Calu3 (cell line): ENCODE results near the gene ABCC2. TPM values are rescaled to one million over a fixed set of nuclear protein-coding genes. Genes with fewer than 3 reads are reported as not detected.

ENCODE experiments used
- BruUV-seq: library from RNA; stranded (reverse); fragments of 400-500 nt; replicated peaks from 2 replicates; lab custom pipeline; 2021; lab: Mats Ljungman, UMichigan
- CTCF ChIA-PET: fragments of 300-600 bp; sonication (Branson Sonifier 250); formaldehyde crosslinking; loops from one replicate; lab custom pipeline; 2022; ENCODE audit warnings: antibody characterized with exemption; lab: Charles Lee
- DNase-seq: peaks from one replicate; pipeline ENCODE4 v3.0.0; 2022
- H3K27ac Mint-ChIP-seq: one replicate; pipeline ENCODE4 v1.8.0; 2022; ENCODE audit warnings: mixed read lengths; ENCODE audit not compliant: unreplicated experiment
- H3K27me3 Mint-ChIP-seq: one replicate; pipeline ENCODE4 v1.8.0; 2022; ENCODE audit warnings: mixed read lengths; ENCODE audit not compliant: unreplicated experiment
- H3K36me3 Mint-ChIP-seq: one replicate; pipeline ENCODE4 v1.8.0; 2022; ENCODE audit warnings: mild to moderate bottlenecking, moderate library complexity, mixed read lengths; ENCODE audit not compliant: insufficient read depth, unreplicated experiment
- H3K4me1 Mint-ChIP-seq: one replicate; pipeline ENCODE4 v1.8.0; 2022; ENCODE audit warnings: mild to moderate bottlenecking, low read depth, mixed read lengths; ENCODE audit not compliant: unreplicated experiment
- H3K4me3 Mint-ChIP-seq: one replicate; pipeline ENCODE4 v1.8.0; 2022; ENCODE audit warnings: mild to moderate bottlenecking, low read depth, moderate library complexity, mixed read lengths; ENCODE audit not compliant: unreplicated experiment
- H3K9me3 Mint-ChIP-seq: one replicate; pipeline ENCODE4 v1.8.0; 2022; ENCODE audit warnings: low read depth, mixed read lengths; ENCODE audit not compliant: unreplicated experiment
- intact Hi-C: fragments of 100-400 bp; cut with micrococcal nuclease; formaldehyde crosslinking; loops from one replicate; pipeline ENCODE4 v1.10.0; 2022; ENCODE audit not compliant: unreplicated experiment
- total RNA-seq: library from RNA; stranded (reverse); gene quantifications from 2 replicates; pipeline ENCODE4 v1.2.3, GENCODE V29; 2022
- TF ChIP-seq, protein P1 (sequence below): fragments of 200-600 bp; IDR thresholded peaks from one replicate; pipeline ENCODE4 v1.8.0; 2022; ENCODE audit warnings: antibody characterized with exemption; ENCODE audit not compliant: unreplicated experiment

Gene ABCC2
- total RNA-seq, 1 experiment from 2014 or later, result 1.8 TPM

DNA sequence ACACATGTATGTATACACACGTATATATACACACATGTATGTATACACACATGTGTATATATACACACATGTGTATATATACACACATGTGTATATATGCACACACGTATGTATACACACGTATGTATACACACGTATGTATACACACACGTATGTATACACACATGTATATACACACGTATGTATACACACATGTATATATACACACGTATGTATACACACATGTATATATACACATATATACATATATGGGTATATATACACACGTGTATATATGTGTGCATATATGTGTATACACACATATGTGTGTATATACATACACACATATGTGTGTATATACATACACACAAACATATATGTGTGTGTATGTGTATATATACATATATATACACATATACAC, 31.7 kb downstream of the ABCC2 start:
- H3K4me1 Mint-ChIP-seq, result no peaks in the 10 kb centered on the region

DNA sequence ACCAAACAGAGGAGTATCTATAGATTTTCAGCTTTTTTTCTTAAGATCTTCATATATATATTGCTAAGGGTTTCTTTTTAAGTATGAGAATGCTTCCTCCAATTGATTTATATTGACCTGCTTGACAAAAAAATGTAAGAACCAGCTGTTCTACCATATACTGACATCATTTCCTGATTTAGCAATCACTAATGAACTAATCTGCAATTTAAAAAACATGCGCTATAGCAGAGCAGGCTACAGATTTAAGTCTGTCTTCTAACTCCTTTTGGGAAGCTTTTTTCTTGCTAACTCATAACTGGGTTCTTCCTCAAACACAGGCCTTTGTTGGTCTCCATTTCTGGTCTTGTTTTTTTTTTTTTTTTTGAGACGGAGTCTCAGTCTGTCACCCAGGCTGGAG, 33.2 kb downstream of the ABCC2 start:
- Mint-ChIP-seq H3K4me3 (no peak overlapping the region), H3K27me3 (no peaks in the 10 kb centered on the region), H3K27ac (no peak overlapping the region), H3K4me1 (no peaks in the 10 kb centered on the region), H3K36me3 (no peaks in the 10 kb centered on the region), H3K9me3 (no peaks in the 10 kb centered on the region)
- no TSS peak for BruUV-seq
- no peak for DNase-seq
- intact Hi-C loops, result no loop called here
- CTCF ChIA-PET, result no interaction called here
- TF ChIP-seq, protein P1, sequence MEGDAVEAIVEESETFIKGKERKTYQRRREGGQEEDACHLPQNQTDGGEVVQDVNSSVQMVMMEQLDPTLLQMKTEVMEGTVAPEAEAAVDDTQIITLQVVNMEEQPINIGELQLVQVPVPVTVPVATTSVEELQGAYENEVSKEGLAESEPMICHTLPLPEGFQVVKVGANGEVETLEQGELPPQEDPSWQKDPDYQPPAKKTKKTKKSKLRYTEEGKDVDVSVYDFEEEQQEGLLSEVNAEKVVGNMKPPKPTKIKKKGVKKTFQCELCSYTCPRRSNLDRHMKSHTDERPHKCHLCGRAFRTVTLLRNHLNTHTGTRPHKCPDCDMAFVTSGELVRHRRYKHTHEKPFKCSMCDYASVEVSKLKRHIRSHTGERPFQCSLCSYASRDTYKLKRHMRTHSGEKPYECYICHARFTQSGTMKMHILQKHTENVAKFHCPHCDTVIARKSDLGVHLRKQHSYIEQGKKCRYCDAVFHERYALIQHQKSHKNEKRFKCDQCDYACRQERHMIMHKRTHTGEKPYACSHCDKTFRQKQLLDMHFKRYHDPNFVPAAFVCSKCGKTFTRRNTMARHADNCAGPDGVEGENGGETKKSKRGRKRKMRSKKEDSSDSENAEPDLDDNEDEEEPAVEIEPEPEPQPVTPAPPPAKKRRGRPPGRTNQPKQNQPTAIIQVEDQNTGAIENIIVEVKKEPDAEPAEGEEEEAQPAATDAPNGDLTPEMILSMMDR, result no peak

More for the DNA sequence above, 31.7 kb downstream of the ABCC2 start:
- no TSS peak for BruUV-seq
- Mint-ChIP-seq H3K4me3 (no peak overlapping the region), H3K9me3 (no peaks in the 10 kb centered on the region), H3K36me3 (no peaks in the 10 kb centered on the region), H3K27ac (no peak overlapping the region), H3K27me3 (no peaks in the 10 kb centered on the region)
- CTCF ChIA-PET, result no interaction called here
- TF ChIP-seq, protein P1, result no peak
- DNase-seq, result no peak
- intact Hi-C loops, result no loop called here

DNA sequence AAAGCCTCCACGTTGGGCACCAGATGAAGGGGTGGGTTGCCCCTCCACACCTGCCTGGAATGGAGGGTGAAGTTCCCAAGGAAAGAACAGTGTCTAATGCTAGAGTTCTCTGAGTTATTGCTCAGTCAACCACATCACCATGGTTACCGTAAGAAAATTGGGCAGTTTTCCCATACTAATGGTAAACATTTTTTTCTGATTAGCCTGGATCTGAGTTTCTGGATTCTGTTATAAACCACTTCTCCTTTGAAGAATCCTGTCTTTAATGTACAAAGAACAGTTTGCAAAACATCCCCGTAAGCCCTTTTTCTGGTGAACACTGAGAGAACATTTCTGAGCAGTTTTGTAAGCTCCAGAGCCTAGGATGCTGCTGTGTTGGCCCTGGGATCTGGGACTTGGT, 45.5 kb downstream of the ABCC2 start:
- no TSS peak for BruUV-seq

DNA sequence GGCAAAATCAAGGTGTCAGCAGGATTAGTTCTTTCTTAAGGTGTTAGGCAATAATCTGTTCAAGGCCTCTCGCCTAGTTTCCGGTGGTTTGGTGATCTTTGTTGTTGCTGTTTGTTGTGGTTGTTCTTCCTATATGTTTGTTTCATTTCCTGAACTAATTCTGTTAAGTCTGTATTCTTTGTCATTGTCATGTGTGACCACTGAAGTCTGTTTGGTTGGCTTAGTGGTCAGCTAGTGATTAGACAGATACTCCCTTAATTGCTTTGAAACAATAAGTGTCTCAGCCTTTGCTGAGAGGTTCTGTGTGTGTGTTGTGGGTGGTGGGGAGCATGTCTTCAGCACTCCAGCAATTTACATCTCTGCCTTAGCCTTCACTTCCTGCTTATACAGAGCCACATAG, 46.0 kb downstream of the ABCC2 start:
- no peaks in the 10 kb centered on the region for H3K27me3 Mint-ChIP-seq
- no peaks in the 10 kb centered on the region for H3K4me1 Mint-ChIP-seq
- H3K36me3 Mint-ChIP-seq, result no peaks in the 10 kb centered on the region
- no TSS peak for BruUV-seq
- CTCF ChIA-PET, result no interaction called here
- H3K9me3 Mint-ChIP-seq, result no peaks in the 10 kb centered on the region
- H3K4me3 Mint-ChIP-seq, result no peak overlapping the region
- TF ChIP-seq, protein P1, result no peak
- intact Hi-C loops, result no loop called here
- DNase-seq, result no peak
- H3K27ac Mint-ChIP-seq, result no peak overlapping the region

More for the DNA sequence above, 45.5 kb downstream of the ABCC2 start:
- Mint-ChIP-seq H3K4me3 (no peak overlapping the region), H3K9me3 (no peaks in the 10 kb centered on the region), H3K36me3 (no peaks in the 10 kb centered on the region), H3K27me3 (no peaks in the 10 kb centered on the region), H3K27ac (no peak overlapping the region), H3K4me1 (no peaks in the 10 kb centered on the region)
- CTCF ChIA-PET, result no interaction called here
- intact Hi-C loops, result no loop called here
- TF ChIP-seq, protein P1, result no peak
- DNase-seq, result no peak
